ENCODE measurements around the gene MRPL43.

DNA sequence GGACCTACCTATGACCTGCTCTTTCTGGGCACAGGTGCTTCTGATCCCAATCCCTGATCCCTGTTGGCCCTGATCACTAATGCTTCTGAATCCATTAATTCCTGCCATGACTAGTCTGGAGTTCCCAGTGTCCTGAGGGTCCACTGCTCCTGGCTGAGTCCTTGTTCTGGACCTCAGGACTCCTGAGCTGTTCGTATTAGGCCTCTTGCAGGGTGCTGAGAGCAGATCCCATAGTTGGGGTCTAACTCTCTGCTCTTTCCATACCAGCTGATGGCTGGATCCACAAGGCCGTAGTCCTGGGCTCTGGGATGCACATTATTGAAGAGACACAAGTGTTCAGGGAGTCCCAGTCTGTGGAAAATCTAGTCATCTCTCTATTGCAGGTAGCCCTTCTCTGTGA, 7.0 kb downstream of the MRPL43 start:
- TF ChIP-seq EZH2phosphoT487 (IDR thresholded peaks at IDR 0.05; ENCODE audit: insufficient read depth, low read depth) (no peak), EZH2 (IDR thresholded peaks at IDR 0.05; ENCODE audit: insufficient read depth, poor library complexity, severe bottlenecking) (no peak)
